Fibroblast of upper back skin (primary cell): ENCODE measurements around the gene BAIAP2L1.
A peak's percentile ranks its signal among the peaks of the same experiment; 100 is the strongest.
"Not testable (repeated sequence)": the region's sequence is repeated elsewhere in the genome, so short reads cannot be mapped to it uniquely, and the experiment has no call there.

Experiments
- DNase-seq: peaks from one replicate; pipeline ENCODE4 v3.0.0-alpha.2; 2013

The BAIAP2L1 gene

GRCh38 chr7:98317366-98318040 lies 83.4 kb downstream of the BAIAP2L1 start:
- DNase-seq, result no peak

DNA sequence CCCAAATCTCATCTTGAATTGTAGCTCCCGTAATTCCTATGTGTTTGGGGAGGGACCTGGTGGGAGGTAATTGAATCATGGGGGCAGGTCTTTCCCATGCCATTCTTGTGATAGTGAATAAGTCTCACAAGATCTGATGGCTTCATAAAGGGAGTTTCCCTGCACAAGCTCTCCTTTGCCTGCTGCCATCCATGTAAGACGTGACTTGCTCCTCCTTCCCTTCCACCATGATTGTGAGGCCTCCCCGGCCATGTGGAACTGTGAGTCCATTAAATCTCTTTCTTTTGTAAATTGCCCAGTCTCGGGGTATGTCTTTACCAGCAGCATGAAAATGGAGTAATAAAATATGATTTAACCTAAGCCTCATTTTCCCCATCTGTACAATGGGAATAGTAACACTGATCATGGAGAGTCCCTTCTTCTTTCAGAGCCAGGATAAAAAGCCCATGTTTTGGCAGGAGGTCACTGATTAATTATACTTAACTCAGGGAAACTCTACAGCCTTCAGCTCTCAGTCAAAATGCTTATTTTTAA lies 84.8 kb downstream of the BAIAP2L1 start:
- not testable (repeated sequence) for DNase-seq

- DNase-seq, result no peak
Measured at GRCh38 chr7:98315318-98315993, 85.4 kb downstream of the BAIAP2L1 start.

GRCh38 chr7:98314469-98314868 lies 86.4 kb downstream of the BAIAP2L1 start:
- DNase-seq, result peak; percentile 27

DNA sequence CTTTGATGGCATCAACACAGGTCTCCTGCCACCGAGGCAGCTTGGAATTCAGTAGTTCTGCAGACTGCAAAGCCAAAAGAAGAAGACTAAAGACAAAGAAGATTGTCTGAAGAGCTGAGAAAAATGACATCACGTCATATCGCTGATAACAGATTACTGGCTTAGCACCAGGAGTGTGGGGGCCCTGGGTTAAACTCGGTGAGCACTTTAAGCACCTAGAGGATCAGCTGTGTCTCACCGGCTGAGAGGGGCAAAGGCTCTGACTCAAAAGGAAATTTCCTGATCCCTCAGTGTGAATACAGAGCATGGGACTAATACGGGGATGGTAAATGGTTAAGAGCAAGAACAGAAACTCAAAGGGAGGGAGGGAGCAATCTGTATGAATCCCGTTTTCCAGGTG lies 88.7 kb downstream of the BAIAP2L1 start:
- no peak for DNase-seq

DNA sequence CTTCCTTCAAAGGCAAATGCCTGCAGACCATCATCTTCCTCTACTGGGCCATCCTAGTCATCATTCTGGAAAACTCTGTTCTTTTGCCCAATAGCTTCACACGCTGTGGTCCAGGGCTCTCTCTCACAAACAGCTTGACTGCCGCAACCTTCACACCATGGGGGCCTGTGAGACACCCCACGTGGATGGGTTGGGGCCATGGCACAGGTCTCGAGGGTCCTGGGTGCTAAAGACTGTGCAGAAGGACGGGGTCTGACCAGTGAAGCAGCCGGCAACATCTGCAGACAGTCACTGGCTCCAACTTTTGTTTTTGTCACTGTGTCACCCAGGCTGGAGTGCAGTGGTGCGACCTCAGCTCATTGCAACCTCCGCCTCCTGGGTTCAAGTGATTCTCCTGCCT lies 91.3 kb downstream of the BAIAP2L1 start:
- DNase-seq, result no peak

DNA sequence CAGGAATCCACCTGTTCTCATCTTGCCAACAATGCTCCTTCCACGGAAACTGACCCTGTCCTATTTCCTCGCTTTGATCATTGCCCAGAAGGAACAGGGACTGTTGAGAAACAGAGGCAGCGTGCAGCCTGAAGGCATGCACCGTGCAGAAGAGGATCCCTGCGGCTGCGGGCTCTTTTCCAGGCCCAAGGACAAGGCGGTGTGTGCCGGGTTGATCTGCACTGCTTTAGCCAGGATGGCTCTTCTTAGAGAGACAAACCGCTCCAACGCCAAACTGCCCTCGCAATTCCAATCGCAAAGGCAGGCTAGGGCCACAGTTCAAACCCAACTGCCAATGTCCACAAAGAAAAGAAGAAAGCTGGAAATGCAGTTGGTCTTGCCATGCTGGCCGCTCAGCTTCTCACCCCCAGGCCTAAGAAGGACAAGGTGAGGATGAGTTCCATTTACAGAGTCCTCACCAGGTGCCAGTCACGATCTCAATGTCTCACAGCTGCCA lies 92.9 kb downstream of the BAIAP2L1 start:
- DNase-seq, result no peak

- no peak for DNase-seq
Measured at GRCh38 chr7:98305951-98306535, 94.8 kb downstream of the BAIAP2L1 start.

GRCh38 chr7:98303906-98304305 lies 97.0 kb downstream of the BAIAP2L1 start:
- no peak for DNase-seq

- DNase-seq, result no peak
Measured at GRCh38 chr7:98303176-98303865, 97.6 kb downstream of the BAIAP2L1 start.

DNA sequence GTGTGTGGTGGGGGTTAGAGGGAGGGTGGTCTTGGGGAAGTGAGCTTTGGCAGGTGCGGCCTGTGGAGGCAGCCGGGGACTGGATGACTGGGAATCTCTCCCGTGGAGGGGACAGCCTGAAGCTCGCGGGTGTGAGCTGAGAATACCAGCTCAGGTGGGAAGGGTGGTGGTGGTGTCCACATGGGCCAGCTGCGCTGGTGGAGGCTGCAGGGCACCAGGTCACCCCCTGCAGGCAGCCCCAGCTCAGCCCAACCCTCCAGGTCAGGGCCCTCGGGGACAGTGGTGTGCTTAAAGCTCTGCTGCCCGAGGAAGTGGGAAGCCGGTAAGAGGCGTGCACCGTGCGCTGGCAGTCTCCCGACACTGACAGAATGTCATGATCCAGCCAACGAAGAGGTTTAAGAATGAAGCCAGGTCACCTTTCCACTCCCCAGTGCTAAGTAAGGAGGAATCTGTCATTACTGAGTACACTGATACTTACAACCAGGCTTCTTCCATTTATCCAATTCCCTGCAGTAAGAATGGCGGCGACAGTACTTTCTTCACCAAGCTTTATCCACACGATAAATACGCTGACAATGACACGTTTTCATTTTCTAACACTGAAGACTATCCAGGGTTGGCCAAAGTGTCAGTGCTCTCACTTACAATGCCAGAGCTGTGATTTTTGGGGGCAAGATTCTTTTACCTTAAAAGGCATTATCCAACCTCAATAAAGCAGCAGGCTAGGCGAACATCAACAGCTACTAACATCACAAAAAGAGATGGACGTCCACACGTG lies 99.0 kb downstream of the BAIAP2L1 start:
- no peak for DNase-seq

- DNase-seq, result no peak
Measured at GRCh38 chr7:98300595-98301372, 100.1 kb downstream of the BAIAP2L1 start.

- DNase-seq, result no peak
Measured at GRCh38 chr7:98297626-98298286, 103.1 kb downstream of the BAIAP2L1 start.

DNA sequence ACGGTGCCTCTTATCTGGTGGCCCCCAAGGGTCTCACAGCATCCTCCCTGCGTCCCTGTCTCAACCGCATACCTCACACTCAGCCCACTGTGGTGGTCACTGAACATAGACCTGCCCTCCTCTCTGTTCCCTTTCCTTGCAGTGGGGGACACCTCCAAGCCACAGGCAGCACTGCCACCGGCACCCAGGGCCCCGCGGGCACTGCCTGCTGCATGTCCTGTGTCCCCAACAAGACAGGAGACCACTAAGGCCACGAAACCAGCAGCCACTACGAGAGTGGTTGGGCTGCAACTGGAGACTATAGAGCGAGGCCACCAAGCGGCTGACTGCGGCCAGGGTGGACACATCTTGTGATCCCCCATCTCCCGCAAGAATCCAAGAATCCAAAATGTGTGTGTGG lies 104.1 kb downstream of the BAIAP2L1 start:
- no peak for DNase-seq

DNA sequence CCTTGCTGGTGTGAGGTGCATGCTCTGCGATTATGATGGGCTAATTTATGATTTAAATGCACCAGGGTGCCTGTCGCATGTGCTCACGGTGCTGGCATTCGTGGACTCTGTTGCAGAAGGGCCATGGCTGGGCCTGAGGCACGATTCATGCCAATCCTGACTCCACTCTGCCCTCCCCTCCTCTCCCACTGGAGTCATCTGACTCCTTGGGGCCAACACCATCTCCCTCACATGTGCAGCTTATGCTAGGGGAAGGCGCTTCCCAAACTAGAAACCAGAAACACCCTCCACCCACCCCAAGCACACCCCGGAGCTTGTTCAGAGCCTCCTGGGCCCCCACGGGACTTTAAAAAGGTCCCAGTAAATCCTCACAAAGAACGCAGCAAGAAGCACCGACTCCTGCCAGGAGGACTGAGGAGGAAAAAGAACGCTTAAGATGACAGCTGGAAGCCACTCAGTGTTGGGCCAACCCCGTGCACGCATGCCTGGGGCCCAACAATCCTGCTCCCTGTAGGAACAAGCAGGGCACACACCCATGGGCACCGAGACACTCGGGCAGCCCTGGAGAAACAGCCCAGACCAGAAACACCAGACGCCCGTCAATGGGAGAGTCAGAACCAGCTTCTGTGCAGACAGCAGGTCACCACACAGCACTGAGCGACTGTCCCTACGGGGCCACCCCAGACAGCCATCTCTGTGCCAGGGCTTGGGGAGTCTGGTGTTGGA lies 105.3 kb downstream of the BAIAP2L1 start:
- no peak for DNase-seq

DNA sequence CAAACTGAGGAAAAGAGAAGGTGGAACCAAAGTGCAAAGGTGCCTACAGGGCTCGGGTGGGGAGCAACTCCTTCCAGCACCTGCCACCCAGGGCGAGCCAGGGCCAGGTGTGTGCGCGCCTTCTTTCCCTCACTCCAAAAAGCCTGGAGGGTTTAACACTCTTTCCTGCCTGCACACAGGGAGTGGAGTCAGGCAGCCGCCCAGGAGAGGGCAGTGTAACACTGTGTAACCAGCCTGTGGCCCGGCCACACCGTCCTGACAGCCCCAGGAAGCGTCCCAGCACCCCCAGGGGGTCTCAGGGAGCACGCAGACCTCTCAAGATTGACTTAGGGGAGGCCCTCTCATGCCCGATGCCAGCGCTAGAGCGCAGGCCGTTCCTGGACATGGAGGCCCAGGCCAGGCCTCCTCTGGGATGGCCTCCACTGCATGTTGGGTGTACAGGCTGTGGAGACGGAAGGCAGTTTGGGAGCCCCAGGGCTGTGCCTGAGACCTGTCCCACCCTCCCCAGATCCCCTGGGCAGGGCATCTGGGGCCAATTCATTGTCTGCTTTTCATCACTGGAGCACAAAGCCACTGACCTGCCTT lies 106.0 kb downstream of the BAIAP2L1 start:
- peak; percentile 55 for DNase-seq

- no peak for DNase-seq
Measured at GRCh38 chr7:98294326-98294725, 106.6 kb downstream of the BAIAP2L1 start.

- DNase-seq, result no peak
Measured at GRCh38 chr7:98293746-98294145, 107.1 kb downstream of the BAIAP2L1 start.

DNA sequence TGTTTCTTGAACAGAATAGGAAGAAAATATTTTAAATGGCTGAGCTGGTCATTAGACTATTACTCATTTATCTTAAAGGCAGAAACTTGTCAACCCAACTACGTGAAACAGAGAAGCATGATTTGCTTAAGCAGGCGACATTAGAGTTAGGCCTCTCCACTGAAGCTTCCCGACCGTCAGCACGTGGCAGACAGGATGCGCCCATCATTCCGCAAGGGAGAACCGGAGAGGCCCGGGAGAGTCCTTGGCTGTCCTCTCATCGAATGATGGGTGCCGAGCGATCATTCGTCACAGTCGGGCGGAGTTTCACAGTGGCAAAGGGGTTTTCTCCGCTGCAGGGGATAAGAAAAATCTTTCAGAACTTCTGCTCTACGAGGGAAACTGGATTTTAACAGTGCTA lies 107.6 kb downstream of the BAIAP2L1 start:
- DNase-seq, result no peak

DNA sequence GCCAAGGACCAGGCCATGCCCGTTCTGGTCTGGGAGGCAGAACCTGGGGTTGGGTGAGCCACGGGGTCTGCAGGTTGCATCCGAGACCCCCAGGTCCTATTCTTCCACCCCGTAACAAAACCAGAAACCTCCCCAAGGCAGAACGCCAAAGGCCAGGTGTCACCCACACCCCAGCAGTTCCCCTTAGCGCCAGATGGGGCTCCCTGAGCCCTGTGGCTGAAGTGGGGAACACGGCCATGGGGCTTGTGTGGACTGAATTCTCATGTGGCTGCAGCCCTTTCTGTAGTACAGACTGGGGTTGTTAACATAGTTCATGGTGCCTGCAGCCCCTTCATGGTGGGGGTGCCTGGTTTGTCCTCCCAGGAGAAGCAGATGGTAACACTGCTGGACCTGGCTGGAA lies 109.2 kb downstream of the BAIAP2L1 start:
- DNase-seq, result no peak
